Activated naive CD8-positive, alpha-beta T cell (primary cell): Measurements from ENCODE around the gene ZYX.

Experiments used
- H3K27ac Mint-ChIP-seq: one replicate; pipeline ENCODE4 v1.8.0; 2021; ENCODE audit warnings: mixed read lengths
- H3K27me3 Mint-ChIP-seq: one replicate; pipeline ENCODE4 v1.8.0; 2021; ENCODE audit warnings: mixed read lengths
- H3K36me3 Mint-ChIP-seq: one replicate; pipeline ENCODE4 v1.8.0; 2021; ENCODE audit warnings: mixed read lengths
- H3K4me1 Mint-ChIP-seq: one replicate; pipeline ENCODE4 v1.8.0; 2021; ENCODE audit warnings: low read depth, mixed read lengths
- H3K4me3 Mint-ChIP-seq: one replicate; pipeline ENCODE4 v1.8.0; 2021; ENCODE audit warnings: mild to moderate bottlenecking, mixed read lengths
- H3K9me3 Mint-ChIP-seq: one replicate; pipeline ENCODE4 v1.8.0; 2021; ENCODE audit warnings: low read depth, mixed read lengths

ZYX gene, protein sequence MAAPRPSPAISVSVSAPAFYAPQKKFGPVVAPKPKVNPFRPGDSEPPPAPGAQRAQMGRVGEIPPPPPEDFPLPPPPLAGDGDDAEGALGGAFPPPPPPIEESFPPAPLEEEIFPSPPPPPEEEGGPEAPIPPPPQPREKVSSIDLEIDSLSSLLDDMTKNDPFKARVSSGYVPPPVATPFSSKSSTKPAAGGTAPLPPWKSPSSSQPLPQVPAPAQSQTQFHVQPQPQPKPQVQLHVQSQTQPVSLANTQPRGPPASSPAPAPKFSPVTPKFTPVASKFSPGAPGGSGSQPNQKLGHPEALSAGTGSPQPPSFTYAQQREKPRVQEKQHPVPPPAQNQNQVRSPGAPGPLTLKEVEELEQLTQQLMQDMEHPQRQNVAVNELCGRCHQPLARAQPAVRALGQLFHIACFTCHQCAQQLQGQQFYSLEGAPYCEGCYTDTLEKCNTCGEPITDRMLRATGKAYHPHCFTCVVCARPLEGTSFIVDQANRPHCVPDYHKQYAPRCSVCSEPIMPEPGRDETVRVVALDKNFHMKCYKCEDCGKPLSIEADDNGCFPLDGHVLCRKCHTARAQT

DNA sequence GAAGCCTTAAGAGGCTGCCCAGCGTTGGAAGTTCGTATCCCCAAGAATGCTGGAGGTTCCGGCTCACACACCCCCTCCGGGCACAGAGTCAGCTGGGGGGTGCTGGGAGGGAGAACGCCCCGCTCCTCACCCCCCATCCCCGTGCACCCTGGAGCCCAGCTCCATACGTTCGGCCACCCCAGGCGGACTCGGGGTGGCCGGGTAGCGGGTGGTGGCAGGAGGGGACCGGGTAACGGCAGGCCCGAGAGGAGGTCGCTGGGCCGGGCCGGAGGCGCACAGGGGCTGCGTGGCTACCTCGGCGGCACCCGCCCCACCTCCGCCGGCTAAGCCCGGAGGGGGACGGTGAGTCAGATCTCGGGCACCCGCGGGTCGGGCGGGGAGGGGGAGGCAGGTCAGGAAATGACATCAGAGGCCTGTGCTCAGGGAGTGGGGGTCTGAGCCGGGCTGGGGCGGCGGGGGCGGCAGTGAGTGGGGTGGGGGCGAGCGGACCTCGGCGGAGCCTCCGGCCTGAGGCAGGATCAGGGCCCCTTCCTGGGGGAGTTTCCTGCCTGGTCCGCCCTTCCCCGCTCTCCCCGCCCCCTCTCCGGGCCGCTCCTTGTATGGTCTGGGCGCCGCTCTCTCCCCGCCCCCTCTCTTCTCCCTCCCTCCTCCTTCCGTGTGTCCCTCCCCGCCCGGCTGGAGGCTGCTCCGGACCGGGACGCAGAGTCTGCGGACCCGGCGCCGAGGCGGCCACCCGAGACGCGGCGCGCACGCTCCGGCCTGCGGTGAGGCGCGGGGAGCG is at the start of gene ZYX:
TSS of gene ZYX (plus strand) at position 700 of the 781 bp plus-strand sequence. CDS start 227 bp downstream, outside the sequence.
- Mint-ChIP-seq H3K4me1 (peaks cover 49% of the 10 kb centered on the region), H3K27ac (peak within 1 kb of the TSS; percentile 87), H3K9me3 (no peaks in the 10 kb centered on the region), H3K4me3 (peak within 1 kb of the TSS; percentile 92), H3K36me3 (no peaks in the 10 kb centered on the region), H3K27me3 (no peaks in the 10 kb centered on the region)

DNA sequence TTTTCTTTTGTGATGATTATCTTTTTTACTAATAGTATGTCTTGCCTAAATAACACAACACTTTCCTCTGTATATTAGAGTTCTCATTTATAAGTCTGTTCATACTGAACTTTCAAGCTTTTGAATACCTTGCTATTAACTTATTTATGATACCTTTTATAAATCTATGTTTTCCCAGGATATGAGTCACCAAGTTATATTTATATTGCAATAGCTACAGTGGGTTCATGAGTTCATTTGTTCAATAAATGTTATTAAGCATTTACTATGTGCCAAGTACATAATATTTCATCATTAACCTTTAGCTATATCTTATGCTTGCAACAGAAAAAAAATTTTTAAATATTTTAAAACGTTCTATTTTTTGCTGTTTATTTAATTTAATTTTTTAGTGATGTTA is 46.9 kb upstream of the ZYX start:
- H3K4me3 Mint-ChIP-seq, result no peak overlapping the region
- no peak overlapping the region for H3K27ac Mint-ChIP-seq
- H3K36me3 Mint-ChIP-seq, result no peaks in the 10 kb centered on the region
- H3K27me3 Mint-ChIP-seq, result no peaks in the 10 kb centered on the region
- no peaks in the 10 kb centered on the region for H3K4me1 Mint-ChIP-seq
- no peaks in the 10 kb centered on the region for H3K9me3 Mint-ChIP-seq

DNA sequence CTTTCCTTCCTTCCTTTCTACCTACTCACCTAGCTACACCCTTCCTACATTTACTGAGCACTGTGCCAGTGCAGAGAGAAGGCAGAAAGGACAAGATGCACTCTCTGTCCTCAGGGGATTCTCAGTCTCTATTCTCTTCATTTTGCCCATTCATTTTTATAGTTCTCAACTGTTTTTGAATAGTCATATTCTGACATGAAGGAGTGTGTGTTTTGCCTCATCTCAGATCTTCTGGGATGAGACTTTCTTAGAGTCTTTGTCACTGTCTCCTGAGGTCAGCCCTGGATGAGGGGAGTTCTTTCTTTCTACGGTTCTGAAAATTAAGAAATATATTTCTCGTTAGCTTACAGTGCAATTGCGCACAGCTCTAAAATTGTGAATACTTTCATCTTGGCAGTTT is 43.9 kb upstream of the ZYX start:
- Mint-ChIP-seq H3K9me3 (no peaks in the 10 kb centered on the region), H3K36me3 (no peaks in the 10 kb centered on the region), H3K4me1 (no peaks in the 10 kb centered on the region), H3K4me3 (no peak overlapping the region), H3K27ac (no peak overlapping the region), H3K27me3 (peaks cover 2% of the 10 kb centered on the region)

DNA sequence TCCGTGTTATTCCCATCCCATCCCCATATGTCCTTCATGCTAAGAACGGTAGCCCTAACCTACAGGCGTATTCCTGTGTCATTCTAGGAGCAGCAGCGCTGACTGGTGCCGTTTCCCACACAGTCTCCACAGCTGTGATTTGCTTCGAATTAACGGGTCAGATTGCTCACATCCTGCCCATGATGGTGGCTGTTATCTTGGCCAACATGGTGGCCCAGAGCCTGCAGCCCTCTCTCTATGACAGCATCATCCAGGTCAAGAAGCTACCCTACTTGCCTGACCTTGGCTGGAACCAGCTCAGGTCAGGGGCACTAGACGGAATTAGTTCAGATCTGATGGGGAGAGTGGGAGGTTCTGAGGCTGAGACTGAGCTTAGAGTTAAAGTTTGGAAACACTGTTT is 39.3 kb upstream of the ZYX start:
- Mint-ChIP-seq H3K9me3 (no peaks in the 10 kb centered on the region), H3K4me1 (peaks cover 6% of the 10 kb centered on the region), H3K4me3 (no peak overlapping the region), H3K27ac (no peak overlapping the region), H3K36me3 (no peaks in the 10 kb centered on the region), H3K27me3 (peaks cover 4% of the 10 kb centered on the region)

DNA sequence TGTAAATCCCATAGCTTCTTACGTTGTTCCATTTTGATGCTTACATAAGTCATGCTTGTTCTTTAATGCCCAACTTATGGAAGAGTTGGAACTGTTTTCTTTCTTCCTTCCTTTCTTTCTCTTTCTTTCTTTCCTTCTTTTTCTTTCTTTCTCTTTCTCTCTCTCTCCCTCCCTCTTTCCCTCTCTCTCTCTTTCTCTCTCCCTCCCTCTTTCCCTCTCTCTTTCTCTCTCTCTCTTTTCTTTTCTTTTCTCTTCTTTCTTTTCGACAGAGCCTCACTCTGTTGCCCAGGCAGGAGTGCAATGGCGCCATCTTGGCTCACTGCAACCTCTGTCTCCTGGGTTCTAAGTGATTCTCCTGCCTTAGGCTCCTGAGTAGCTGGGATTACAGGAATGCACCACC is 37.5 kb upstream of the ZYX start:
- peaks cover 6% of the 10 kb centered on the region for H3K4me1 Mint-ChIP-seq
- no peak overlapping the region for H3K27ac Mint-ChIP-seq
- H3K36me3 Mint-ChIP-seq, result no peaks in the 10 kb centered on the region
- H3K4me3 Mint-ChIP-seq, result no peak overlapping the region
- H3K9me3 Mint-ChIP-seq, result no peaks in the 10 kb centered on the region
- H3K27me3 Mint-ChIP-seq, result peaks cover 7% of the 10 kb centered on the region

DNA sequence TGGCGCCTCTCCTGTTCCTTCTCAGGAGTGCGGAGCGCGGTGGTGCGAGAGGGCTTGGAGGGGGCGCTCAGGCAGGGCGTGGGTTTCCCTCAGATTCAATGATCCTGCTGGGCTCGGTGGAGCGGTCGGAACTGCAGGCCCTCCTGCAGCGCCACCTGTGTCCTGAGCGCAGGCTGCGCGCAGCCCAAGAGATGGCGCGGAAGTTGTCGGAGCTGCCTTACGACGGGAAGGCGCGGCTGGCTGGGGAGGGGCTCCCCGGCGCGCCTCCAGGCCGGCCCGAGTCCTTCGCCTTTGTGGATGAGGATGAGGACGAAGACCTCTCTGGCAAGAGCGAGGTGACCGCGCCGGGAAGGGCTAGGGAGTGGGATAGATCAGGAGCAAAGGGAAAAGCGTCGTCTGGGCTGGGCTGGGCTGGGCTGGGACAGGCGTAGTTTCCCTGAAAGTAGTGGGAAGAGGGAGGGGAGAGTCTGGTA is 35.7 kb upstream of the ZYX start:
- no peak overlapping the region for H3K27ac Mint-ChIP-seq
- no peaks in the 10 kb centered on the region for H3K9me3 Mint-ChIP-seq
- peaks cover 6% of the 10 kb centered on the region for H3K4me1 Mint-ChIP-seq
- H3K27me3 Mint-ChIP-seq, result peaks cover 4% of the 10 kb centered on the region
- H3K36me3 Mint-ChIP-seq, result no peaks in the 10 kb centered on the region
- peak overlapping the region; percentile 78 for H3K4me3 Mint-ChIP-seq

DNA sequence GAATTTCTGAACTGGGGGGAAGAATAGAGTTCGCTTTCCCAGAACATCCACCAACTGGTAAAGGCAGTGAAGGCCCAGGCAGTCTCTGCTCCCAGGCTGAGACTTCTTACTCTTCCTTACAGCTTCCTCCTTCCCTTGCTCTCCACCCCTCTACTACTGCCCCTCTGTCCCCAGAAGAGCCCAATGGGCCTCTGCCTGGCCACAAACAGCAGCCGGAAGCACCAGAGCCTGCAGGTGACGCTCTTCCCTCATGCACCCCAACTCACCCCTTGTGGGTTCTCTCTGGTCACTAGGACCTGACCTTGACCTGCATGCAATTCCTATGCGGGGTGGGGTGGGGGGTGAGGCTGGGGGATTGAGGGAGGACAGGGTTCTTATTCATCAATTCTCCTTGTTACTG is 35.1 kb upstream of the ZYX start:
- Mint-ChIP-seq H3K36me3 (no peaks in the 10 kb centered on the region), H3K27ac (no peak overlapping the region), H3K27me3 (peaks cover 4% of the 10 kb centered on the region), H3K4me3 (no peak overlapping the region), H3K4me1 (peaks cover 6% of the 10 kb centered on the region), H3K9me3 (no peaks in the 10 kb centered on the region)

DNA sequence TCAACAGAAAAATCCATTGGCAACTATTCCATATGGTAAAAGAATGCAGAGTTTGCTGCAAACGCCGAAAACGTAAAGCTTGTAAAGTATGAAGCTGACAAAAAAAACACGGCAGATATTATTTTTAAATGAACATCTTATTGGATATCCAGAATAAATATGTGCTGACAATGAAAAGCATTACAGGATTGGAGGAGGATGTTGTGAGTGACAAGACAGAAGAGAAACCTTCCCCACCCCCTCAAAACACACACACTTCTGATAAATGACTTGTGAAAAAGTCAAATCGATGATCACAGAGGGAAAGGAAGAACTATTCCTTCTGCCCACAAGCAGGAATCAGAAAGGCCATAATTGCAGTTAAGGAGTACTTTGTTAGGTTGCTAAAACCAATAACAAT is 33.2 kb upstream of the ZYX start:
- no peak overlapping the region for H3K27ac Mint-ChIP-seq

DNA sequence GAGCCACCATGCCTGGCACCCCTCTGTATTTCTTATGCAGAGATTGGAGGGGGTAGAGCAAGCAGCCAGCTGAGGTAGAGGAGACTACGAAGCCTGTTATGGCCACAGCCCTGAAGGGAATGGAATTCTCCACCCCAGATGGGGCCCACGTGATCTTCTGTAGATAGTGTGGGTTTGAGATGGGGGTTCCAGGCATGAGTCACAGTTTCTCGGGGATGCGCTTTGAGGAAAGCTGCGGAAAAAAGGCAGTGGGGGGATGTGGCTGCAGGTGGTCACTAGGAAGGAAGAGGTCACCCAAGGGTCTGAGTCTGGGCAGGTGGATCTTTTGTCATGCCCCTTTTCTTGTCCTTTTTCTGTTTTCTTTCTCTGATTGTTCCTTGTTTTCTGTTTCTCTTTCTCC is 30.1 kb upstream of the ZYX start:
- H3K27ac Mint-ChIP-seq, result no peak overlapping the region
- H3K9me3 Mint-ChIP-seq, result no peaks in the 10 kb centered on the region
- H3K36me3 Mint-ChIP-seq, result no peaks in the 10 kb centered on the region
- no peaks in the 10 kb centered on the region for H3K4me1 Mint-ChIP-seq
- no peak overlapping the region for H3K4me3 Mint-ChIP-seq
- H3K27me3 Mint-ChIP-seq, result peaks cover 4% of the 10 kb centered on the region

More for the DNA sequence above, 33.2 kb upstream of the ZYX start:
- H3K27me3 Mint-ChIP-seq, result peaks cover 4% of the 10 kb centered on the region
- H3K36me3 Mint-ChIP-seq, result no peaks in the 10 kb centered on the region
- peaks cover 6% of the 10 kb centered on the region for H3K4me1 Mint-ChIP-seq
- H3K4me3 Mint-ChIP-seq, result no peak overlapping the region
- H3K9me3 Mint-ChIP-seq, result no peaks in the 10 kb centered on the region

DNA sequence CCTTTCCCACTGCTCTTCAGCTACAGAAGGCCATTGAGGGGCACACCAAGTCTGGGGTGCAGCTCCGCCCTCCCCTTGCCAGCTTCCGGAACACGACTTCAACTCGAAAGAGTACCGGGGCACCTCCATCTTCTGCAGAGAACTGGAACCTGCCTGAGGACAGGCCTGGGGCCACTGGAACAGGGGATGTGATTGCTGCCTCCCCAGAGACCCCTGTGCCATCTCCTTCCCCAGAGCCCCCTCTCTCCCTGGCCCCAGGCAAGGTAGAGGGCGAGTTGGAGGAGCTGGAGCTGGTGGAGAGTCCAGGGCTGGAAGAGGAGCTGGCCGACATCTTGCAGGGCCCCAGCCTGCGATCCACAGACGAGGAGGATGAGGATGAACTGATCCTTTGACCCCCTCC is 29.6 kb upstream of the ZYX start:
- peaks cover 4% of the 10 kb centered on the region for H3K27me3 Mint-ChIP-seq
- no peaks in the 10 kb centered on the region for H3K36me3 Mint-ChIP-seq
- H3K4me1 Mint-ChIP-seq, result no peaks in the 10 kb centered on the region
- no peak overlapping the region for H3K27ac Mint-ChIP-seq
- no peak overlapping the region for H3K4me3 Mint-ChIP-seq
- H3K9me3 Mint-ChIP-seq, result no peaks in the 10 kb centered on the region

DNA sequence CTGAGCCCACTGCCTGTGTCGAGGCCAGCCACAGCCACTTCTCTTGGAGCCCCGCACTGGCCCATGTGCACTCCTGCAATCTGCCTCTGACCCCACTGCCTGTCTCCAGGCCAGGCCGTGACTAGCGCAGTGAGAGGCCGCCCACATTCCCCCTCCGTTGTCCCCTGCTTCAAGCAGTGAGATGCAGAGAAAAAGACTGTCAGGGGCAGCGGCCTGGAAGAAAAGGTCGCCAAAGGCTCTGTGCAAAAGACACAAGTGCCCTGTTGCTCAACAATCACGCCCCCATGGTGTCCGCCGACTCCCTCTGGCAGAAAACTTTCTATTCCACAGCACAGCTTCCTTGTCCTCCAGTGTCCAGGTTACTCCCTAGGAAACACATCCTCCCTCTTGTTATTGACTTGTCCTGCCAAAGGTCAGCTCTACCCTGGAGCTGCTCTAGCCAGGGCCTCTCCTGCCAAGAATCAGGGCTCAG is 28.6 kb upstream of the ZYX start:
- H3K27me3 Mint-ChIP-seq, result no peaks in the 10 kb centered on the region
- no peak overlapping the region for H3K4me3 Mint-ChIP-seq
- H3K36me3 Mint-ChIP-seq, result no peaks in the 10 kb centered on the region
- no peaks in the 10 kb centered on the region for H3K4me1 Mint-ChIP-seq
- H3K27ac Mint-ChIP-seq, result no peak overlapping the region
- no peaks in the 10 kb centered on the region for H3K9me3 Mint-ChIP-seq

DNA sequence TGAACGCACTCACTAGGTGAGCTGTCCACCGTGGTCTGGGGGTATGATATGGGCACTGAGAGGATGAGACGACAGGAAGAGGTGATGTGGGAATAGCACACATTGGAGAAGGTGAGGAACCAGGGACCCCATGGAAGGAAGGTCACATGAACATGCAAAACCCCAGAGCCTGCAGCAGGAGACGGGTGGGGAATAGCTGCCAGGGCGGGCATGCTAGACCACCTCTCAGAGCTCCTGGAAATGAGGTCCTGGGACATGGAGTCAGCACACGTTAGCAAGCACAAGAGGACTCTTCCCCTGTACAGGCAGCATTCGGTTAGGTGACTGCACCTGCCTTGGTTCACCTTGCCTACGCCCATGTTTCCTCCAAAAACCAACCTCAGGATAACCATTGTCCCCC is 26.8 kb upstream of the ZYX start:
- no peaks in the 10 kb centered on the region for H3K36me3 Mint-ChIP-seq
- H3K27me3 Mint-ChIP-seq, result no peaks in the 10 kb centered on the region
- H3K4me3 Mint-ChIP-seq, result no peak overlapping the region

DNA sequence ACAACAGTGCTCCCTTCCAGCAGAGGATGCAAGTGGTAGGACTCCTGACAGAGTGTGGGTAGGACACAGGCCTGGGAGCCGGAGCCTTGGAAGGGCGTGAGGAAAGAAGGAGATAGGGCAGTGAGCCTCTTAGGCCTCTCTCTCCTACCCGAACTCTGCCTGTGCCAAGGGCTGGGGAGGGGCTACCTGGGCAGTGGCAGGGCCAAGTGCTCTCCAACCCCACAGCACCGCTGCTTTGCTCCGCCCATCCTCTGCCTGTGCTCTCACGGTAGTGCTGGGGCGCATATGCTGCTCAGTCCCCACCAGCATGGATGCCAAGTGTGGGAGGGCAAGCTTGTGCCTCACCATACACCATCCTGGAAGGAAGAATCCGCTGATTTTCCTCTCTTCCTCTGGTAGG is 26.2 kb upstream of the ZYX start:
- Mint-ChIP-seq H3K9me3 (no peaks in the 10 kb centered on the region), H3K4me1 (no peaks in the 10 kb centered on the region), H3K36me3 (no peaks in the 10 kb centered on the region), H3K27me3 (no peaks in the 10 kb centered on the region), H3K27ac (no peak overlapping the region), H3K4me3 (no peak overlapping the region)

More for the DNA sequence above, 26.8 kb upstream of the ZYX start:
- Mint-ChIP-seq H3K27ac (no peak overlapping the region), H3K9me3 (no peaks in the 10 kb centered on the region), H3K4me1 (no peaks in the 10 kb centered on the region)

DNA sequence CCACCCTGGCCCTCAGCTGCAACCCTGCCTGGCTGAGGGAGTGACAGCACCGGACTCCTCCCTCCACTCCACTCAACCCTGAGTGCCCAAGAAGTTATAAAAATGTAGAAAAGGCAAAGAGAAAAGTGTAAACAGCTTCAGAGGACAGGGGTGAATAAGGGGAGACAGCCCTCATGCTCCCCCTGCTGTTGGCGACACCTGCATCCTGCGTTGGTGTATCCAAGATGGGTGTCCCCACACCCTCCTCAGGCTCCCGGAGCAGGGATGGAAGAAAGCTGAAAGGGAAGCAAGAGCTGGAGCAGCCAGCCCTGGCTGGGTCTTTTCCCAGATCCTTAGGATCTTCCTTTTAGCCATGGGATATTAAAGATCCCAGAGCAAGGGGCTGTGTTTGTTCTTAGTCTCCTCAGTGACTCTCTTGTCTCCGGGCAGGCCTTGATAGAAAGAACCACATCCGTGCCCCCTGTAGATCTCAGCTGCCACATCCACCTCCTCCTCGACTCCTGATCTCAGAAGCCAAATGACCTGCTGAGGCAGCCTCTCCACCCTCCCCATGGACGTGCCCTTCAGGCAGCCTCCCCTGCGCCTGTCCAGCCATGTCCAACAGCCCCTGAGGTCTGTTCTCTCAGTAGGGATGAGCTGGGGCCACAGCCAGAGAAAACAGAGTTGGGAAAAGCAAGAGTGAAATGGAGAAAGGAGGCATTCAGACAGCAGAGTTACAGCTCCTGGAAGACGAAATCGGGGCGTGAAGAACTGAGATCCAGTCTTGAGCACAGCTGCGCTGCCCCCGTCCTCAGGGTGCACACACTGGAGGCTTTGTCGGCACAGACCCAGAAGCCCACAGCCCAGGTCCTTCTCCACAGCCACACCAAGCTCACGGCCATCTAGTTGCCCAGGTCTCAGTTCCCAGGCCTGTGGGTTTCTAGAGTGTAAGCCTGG is 25.4 kb upstream of the ZYX start:
- H3K36me3 Mint-ChIP-seq, result no peaks in the 10 kb centered on the region
- H3K4me3 Mint-ChIP-seq, result no peak overlapping the region
- no peaks in the 10 kb centered on the region for H3K9me3 Mint-ChIP-seq
- no peaks in the 10 kb centered on the region for H3K27me3 Mint-ChIP-seq
- H3K4me1 Mint-ChIP-seq, result peaks cover 4% of the 10 kb centered on the region
- H3K27ac Mint-ChIP-seq, result no peak overlapping the region
